ENCODE measurements around the gene NKAIN2.
"Not testable (repeated sequence)": the region's sequence is repeated elsewhere in the genome, so short reads cannot be mapped to it uniquely, and the experiment has no call there.

Gene NKAIN2

DNA sequence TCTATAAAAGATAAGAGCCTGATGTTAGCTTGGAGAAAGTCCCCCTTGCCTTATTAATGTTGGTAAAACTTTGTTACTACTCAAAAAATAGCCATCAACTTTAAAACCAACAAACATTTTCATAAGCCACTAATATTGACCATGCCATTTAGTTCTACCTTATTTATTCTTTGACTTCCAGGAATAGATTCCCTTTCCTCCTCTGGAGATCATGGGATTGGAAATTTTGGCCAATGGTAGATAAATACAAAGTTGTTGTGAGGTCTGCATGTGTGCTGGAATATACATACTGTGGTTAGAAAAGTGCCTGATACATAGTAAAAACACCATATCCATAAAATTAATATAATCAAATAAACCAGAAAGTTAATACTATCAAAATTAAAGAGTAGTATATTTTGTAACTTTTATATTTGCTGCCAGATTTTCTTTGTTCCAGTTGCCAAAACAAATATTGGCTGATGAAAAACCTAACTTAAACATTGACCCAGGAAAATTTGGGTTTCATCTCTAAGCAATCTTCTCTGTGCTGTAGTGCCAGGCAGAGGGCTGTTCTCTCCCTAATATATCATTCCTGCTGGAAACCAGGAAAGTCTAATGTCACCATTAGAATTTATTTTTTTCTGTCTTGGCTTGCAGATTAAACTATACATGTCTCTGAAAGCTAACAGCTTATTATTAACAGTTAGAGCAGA, 169.1 kb downstream of the NKAIN2 start:
- TF ChIP-seq, protein P1, sequence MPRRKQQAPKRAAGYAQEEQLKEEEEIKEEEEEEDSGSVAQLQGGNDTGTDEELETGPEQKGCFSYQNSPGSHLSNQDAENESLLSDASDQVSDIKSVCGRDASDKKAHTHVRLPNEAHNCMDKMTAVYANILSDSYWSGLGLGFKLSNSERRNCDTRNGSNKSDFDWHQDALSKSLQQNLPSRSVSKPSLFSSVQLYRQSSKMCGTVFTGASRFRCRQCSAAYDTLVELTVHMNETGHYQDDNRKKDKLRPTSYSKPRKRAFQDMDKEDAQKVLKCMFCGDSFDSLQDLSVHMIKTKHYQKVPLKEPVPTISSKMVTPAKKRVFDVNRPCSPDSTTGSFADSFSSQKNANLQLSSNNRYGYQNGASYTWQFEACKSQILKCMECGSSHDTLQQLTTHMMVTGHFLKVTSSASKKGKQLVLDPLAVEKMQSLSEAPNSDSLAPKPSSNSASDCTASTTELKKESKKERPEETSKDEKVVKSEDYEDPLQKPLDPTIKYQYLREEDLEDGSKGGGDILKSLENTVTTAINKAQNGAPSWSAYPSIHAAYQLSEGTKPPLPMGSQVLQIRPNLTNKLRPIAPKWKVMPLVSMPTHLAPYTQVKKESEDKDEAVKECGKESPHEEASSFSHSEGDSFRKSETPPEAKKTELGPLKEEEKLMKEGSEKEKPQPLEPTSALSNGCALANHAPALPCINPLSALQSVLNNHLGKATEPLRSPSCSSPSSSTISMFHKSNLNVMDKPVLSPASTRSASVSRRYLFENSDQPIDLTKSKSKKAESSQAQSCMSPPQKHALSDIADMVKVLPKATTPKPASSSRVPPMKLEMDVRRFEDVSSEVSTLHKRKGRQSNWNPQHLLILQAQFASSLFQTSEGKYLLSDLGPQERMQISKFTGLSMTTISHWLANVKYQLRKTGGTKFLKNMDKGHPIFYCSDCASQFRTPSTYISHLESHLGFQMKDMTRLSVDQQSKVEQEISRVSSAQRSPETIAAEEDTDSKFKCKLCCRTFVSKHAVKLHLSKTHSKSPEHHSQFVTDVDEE (CRISPR knock-in tag; IDR thresholded peaks at IDR 0.05) = no peak
- TF ChIP-seq, protein P2, sequence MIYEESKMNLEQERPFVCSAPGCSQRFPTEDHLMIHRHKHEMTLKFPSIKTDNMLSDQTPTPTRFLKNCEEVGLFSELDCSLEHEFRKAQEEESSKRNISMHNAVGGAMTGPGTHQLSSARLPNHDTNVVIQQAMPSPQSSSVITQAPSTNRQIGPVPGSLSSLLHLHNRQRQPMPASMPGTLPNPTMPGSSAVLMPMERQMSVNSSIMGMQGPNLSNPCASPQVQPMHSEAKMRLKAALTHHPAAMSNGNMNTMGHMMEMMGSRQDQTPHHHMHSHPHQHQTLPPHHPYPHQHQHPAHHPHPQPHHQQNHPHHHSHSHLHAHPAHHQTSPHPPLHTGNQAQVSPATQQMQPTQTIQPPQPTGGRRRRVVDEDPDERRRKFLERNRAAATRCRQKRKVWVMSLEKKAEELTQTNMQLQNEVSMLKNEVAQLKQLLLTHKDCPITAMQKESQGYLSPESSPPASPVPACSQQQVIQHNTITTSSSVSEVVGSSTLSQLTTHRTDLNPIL (CRISPR knock-in tag; IDR thresholded peaks at IDR 0.05; ENCODE audit: low read depth) = no peak
- no peak for TF ChIP-seq GLIS3 (CRISPR knock-in tag; IDR thresholded peaks at IDR 0.05)
- TF ChIP-seq ESRRG (CRISPR knock-in tag; IDR thresholded peaks at IDR 0.05) = no peak
- TF ChIP-seq CSDC2 (CRISPR knock-in tag; IDR thresholded peaks at IDR 0.05) = no peak
- no peak for TF ChIP-seq PPARA (CRISPR knock-in tag; IDR thresholded peaks at IDR 0.05; ENCODE audit: borderline replicate concordance)
- TF ChIP-seq RARB (CRISPR knock-in tag; IDR thresholded peaks at IDR 0.05) = no peak
- TF ChIP-seq ZNF8 (CRISPR knock-in tag; IDR thresholded peaks at IDR 0.05) = no peak
- no peak for TF ChIP-seq SNAI2 (CRISPR knock-in tag; IDR thresholded peaks at IDR 0.05)
- no peak for TF ChIP-seq BACH2 (CRISPR knock-in tag; IDR thresholded peaks at IDR 0.05; ENCODE audit: borderline replicate concordance)
- TF ChIP-seq, protein P3, sequence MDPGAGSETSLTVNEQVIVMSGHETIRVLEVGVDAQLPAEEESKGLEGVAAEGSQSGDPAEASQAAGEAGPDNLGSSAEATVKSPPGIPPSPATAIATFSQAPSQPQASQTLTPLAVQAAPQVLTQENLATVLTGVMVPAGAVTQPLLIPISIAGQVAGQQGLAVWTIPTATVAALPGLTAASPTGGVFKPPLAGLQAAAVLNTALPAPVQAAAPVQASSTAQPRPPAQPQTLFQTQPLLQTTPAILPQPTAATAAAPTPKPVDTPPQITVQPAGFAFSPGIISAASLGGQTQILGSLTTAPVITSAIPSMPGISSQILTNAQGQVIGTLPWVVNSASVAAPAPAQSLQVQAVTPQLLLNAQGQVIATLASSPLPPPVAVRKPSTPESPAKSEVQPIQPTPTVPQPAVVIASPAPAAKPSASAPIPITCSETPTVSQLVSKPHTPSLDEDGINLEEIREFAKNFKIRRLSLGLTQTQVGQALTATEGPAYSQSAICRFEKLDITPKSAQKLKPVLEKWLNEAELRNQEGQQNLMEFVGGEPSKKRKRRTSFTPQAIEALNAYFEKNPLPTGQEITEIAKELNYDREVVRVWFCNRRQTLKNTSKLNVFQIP (CRISPR knock-in tag; IDR thresholded peaks at IDR 0.05; ENCODE audit: borderline replicate concordance, low read depth) = no peak
- TF ChIP-seq TOX (CRISPR knock-in tag; IDR thresholded peaks at IDR 0.05; ENCODE audit: borderline replicate concordance) = no peak
- TF ChIP-seq ZNF565 (CRISPR knock-in tag; conservative IDR thresholded peaks at IDR 0.05; ENCODE audit: low read depth) = no peak
- no peak for TF ChIP-seq ZFP3 (CRISPR knock-in tag; IDR thresholded peaks at IDR 0.05)
- no peak for ATAC-seq

DNA sequence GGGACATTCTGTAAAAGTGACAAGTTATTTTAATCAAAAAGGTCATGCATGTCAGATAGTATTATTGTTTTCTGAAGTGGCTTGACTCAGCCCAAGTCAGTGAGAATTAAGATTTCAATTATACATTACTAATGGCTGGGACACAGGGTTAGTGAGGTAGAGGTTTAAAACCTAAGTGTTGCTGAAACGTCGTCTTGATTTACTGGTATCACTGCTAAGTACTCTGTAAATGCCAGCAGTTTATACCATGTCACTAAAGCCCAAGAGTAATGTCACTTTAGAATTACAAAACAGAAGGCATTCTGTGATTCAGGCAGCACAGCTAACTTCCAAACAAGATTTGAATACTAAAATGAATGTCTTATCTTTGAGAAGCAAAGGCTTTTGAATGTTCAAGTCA, 176.6 kb downstream of the NKAIN2 start:
- no peak for ATAC-seq

DNA sequence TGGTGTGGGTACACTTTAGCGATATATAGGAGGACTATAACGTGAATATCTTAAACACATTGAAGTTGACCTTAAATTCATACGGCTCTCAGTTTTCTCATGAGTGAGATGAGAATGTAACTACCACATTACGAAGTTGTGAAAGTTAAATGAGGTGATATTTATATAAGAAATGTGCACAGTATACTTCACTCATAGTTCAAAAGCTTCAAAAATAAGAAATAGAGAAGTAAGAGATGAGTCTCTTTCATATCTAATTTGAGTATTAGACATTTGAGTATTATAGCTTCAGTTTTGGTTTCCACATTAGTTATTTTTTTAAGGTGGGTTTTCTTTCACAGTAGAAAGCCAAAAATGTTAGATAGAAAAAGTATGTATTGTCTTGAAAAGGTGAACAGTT, 183.3 kb downstream of the NKAIN2 start:
- TF ChIP-seq ZNF70 (CRISPR knock-in tag; IDR thresholded peaks at IDR 0.05) (no peak), TCF4 (CRISPR knock-in tag; IDR thresholded peaks at IDR 0.05; ENCODE audit: borderline replicate concordance) (no peak), OSR1 (CRISPR knock-in tag; IDR thresholded peaks at IDR 0.05) (no peak), ZC3H10 (CRISPR knock-in tag; IDR thresholded peaks at IDR 0.05) (no peak), BACH2 (CRISPR knock-in tag; IDR thresholded peaks at IDR 0.05; ENCODE audit: borderline replicate concordance) (no peak), GLIS3 (CRISPR knock-in tag; IDR thresholded peaks at IDR 0.05) (no peak), SNAI2 (CRISPR knock-in tag; IDR thresholded peaks at IDR 0.05) (no peak), CSDC2 (CRISPR knock-in tag; IDR thresholded peaks at IDR 0.05) (no peak), ARNTL (CRISPR knock-in tag; IDR thresholded peaks at IDR 0.05; ENCODE audit: borderline replicate concordance, low read depth) (no peak)
- TF ChIP-seq, protein P4, sequence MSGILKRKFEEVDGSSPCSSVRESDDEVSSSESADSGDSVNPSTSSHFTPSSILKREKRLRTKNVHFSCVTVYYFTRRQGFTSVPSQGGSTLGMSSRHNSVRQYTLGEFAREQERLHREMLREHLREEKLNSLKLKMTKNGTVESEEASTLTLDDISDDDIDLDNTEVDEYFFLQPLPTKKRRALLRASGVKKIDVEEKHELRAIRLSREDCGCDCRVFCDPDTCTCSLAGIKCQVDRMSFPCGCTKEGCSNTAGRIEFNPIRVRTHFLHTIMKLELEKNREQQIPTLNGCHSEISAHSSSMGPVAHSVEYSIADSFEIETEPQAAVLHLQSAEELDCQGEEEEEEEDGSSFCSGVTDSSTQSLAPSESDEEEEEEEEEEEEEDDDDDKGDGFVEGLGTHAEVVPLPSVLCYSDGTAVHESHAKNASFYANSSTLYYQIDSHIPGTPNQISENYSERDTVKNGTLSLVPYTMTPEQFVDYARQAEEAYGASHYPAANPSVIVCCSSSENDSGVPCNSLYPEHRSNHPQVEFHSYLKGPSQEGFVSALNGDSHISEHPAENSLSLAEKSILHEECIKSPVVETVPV (CRISPR knock-in tag; IDR thresholded peaks at IDR 0.05) = no peak
- TF ChIP-seq, protein P2 (CRISPR knock-in tag; IDR thresholded peaks at IDR 0.05; ENCODE audit: low read depth) = no peak
- ATAC-seq = no peak

More for the DNA sequence above, 176.6 kb downstream of the NKAIN2 start:
- no peak for TF ChIP-seq ZFP30 (CRISPR knock-in tag; IDR thresholded peaks at IDR 0.05)
- no peak for TF ChIP-seq ZNF70 (CRISPR knock-in tag; IDR thresholded peaks at IDR 0.05)
- no peak for TF ChIP-seq CSDC2 (CRISPR knock-in tag; IDR thresholded peaks at IDR 0.05)
- TF ChIP-seq ZNF8 (CRISPR knock-in tag; IDR thresholded peaks at IDR 0.05) = no peak
- TF ChIP-seq RARB (CRISPR knock-in tag; IDR thresholded peaks at IDR 0.05) = no peak
- no peak for TF ChIP-seq GLIS3 (CRISPR knock-in tag; IDR thresholded peaks at IDR 0.05)
- TF ChIP-seq, protein P2 (CRISPR knock-in tag; IDR thresholded peaks at IDR 0.05; ENCODE audit: low read depth) = no peak
- no peak for TF ChIP-seq ISL1 (CRISPR knock-in tag; IDR thresholded peaks at IDR 0.05)
- TF ChIP-seq BACH2 (CRISPR knock-in tag; IDR thresholded peaks at IDR 0.05; ENCODE audit: borderline replicate concordance) = no peak

DNA sequence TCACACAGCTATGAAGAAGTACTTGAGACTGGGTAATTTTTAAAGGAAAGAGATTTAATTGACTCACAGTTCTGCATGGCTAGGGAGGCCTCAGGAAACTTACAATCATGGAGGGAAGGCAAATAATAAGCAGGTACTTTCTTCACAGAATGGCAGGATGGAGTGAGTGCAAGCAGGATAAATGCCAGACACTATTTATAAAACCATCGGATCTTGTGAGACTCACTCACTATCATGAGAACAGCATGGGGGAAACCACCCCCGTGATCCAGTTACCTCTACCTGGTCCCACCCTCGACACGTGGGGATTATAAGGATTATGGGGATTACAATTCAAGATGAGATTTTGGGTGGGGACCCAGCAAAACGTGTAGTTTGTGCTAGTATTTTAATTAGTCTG, 186.3 kb downstream of the NKAIN2 start:
- ATAC-seq = not testable (repeated sequence)
